GM23338 (cell line): ENCODE measurements around the gene RRBP1. TPM values are rescaled to one million over a fixed set of nuclear protein-coding genes. Genes with fewer than 3 reads are reported as not detected.

ENCODE experiments used
- ATAC-seq: fragments of 200-7000 bp; cut with Tn5 transposase; 3 replicates; pipeline ENCODE4 v1.9.1; 2020
- DNase-seq: peaks from one replicate; pipeline ENCODE4 v3.0.0-alpha.2; 2015; ENCODE audit warnings: low spot score
- H2AFZ ChIP-seq: fragments of 200-600 bp; sonication (generic); 2 replicates; pipeline ENCODE4 v1.8.0; 2016; ENCODE audit warnings: antibody characterized with exemption, mild to moderate bottlenecking, moderate library complexity
- H3F3A ChIP-seq: fragments of 200-600 bp; sonication (generic); replicated peaks from 2 replicates; pipeline ENCODE4 v1.8.0; 2017; ENCODE audit warnings: antibody characterized with exemption, mixed run types, low read depth
- H3K27ac ChIP-seq: fragments of 200-600 bp; sonication (generic); 2 replicates; pipeline ENCODE4 v1.6.1; 2016; ENCODE audit warnings: low read depth
- H3K27me3 ChIP-seq: fragments of 200-600 bp; sonication (generic); 2 replicates; pipeline ENCODE4 v1.8.0; 2016; ENCODE audit warnings: mild to moderate bottlenecking, mixed run types, moderate library complexity; ENCODE audit not compliant: insufficient read depth
- H3K36me3 ChIP-seq: fragments of 200-600 bp; sonication (generic); 2 replicates; pipeline ENCODE4 v1.8.0; 2016; ENCODE audit warnings: mild to moderate bottlenecking; ENCODE audit not compliant: insufficient read depth
- H3K4me1 ChIP-seq: fragments of 200-600 bp; sonication (generic); 2 replicates; pipeline ENCODE4 v1.8.0; 2016; ENCODE audit warnings: mild to moderate bottlenecking, moderate library complexity; ENCODE audit not compliant: insufficient read depth
- H3K4me2 ChIP-seq: fragments of 200-600 bp; sonication (generic); 2 replicates; pipeline ENCODE4 v1.7.1; 2017; ENCODE audit warnings: mixed run types
- H3K4me3 ChIP-seq: fragments of 200-600 bp; sonication (generic); 2 replicates; pipeline ENCODE4 v1.6.1; 2016; ENCODE audit warnings: mixed run types
- H3K79me2 ChIP-seq: fragments of 200-600 bp; sonication (generic); replicated peaks from 2 replicates; pipeline ENCODE4 v1.8.0; 2017; ENCODE audit warnings: mild to moderate bottlenecking; ENCODE audit not compliant: insufficient read depth
- H3K9me2 ChIP-seq: fragments of 200-600 bp; sonication (generic); 2 replicates; pipeline ENCODE4 v1.8.0; 2017; ENCODE audit not compliant: insufficient read depth
- H4K20me1 ChIP-seq: fragments of 200-600 bp; sonication (generic); replicated peaks from 2 replicates; pipeline ENCODE4 v1.8.0; 2017; ENCODE audit warnings: mild to moderate bottlenecking; ENCODE audit not compliant: insufficient read depth
- H3K27ac Mint-ChIP-seq: 2 replicates; pipeline ENCODE4 v1.8.0; 2020; ENCODE audit warnings: inconsistent platforms, mild to moderate bottlenecking, moderate library complexity, mixed read lengths
- H3K27me3 Mint-ChIP-seq: 3 replicates; pipeline ENCODE4 v1.8.0; 2022; ENCODE audit warnings: low read depth, mild to moderate bottlenecking, moderate library complexity, mixed read lengths, inconsistent platforms; ENCODE audit not compliant: insufficient read depth, poor library complexity
- H3K36me3 Mint-ChIP-seq: 3 replicates; pipeline ENCODE4 v1.8.0; 2021; ENCODE audit warnings: low read depth, mild to moderate bottlenecking, inconsistent platforms, moderate library complexity, mixed read lengths
- H3K4me1 Mint-ChIP-seq: 3 replicates; pipeline ENCODE4 v1.8.0; 2020; ENCODE audit warnings: mild to moderate bottlenecking, inconsistent platforms, mixed read lengths
- H3K4me3 Mint-ChIP-seq: 3 replicates; pipeline ENCODE4 v1.8.0; 2021; ENCODE audit warnings: moderate library complexity, mild to moderate bottlenecking, inconsistent platforms, mixed read lengths
- H3K9me3 Mint-ChIP-seq: 3 replicates; pipeline ENCODE4 v1.8.0; 2020; ENCODE audit warnings: moderate library complexity, mild to moderate bottlenecking, inconsistent platforms, mixed read lengths
- EZH2 ChIP-seq: fragments of 200-600 bp; sonication (generic); IDR thresholded peaks from one replicate; pipeline ENCODE4 v1.8.0; 2017; ENCODE audit warnings: antibody characterized with exemption, mild to moderate bottlenecking, low read depth; ENCODE audit not compliant: unreplicated experiment
- EZH2phosphoT487 ChIP-seq: fragments of 200-600 bp; sonication (generic); IDR thresholded peaks from one replicate; pipeline ENCODE4 v1.8.1; 2018; ENCODE audit warnings: antibody characterized with exemption; ENCODE audit not compliant: unreplicated experiment
- NANOG ChIP-seq: IDR thresholded peaks from 2 replicates; pipeline ENCODE4 v1.6.1; 2016; ENCODE audit warnings: antibody characterized with exemption, borderline replicate concordance
- POLR2AphosphoS5 ChIP-seq: IDR thresholded peaks from 2 replicates; pipeline ENCODE4 v1.6.1; 2016; ENCODE audit warnings: antibody characterized with exemption, low read depth
- ZNF114 ChIP-seq: fragments of 250-450 bp; sonication (Bioruptor Pico); IDR thresholded peaks from 2 replicates; pipeline ENCODE4 v1.5.0; 2020; ENCODE audit warnings: mild to moderate bottlenecking, moderate library complexity
- polyA plus RNA-seq: library from polyadenylated mRNA; unstranded; fragments of >200 nt; fragmentation: Nextera tagmentation; extraction: Ambion mirVana; gene quantifications from 2 replicates; pipeline ENCODE4 v1.2.1, GENCODE V29; 2016
- total RNA-seq: library from RNA; depleted of rRNA; stranded (reverse); fragments of >200 nt; shearing (Covaris generic); gene quantifications from 2 replicates; pipeline ENCODE4 v1.2.3, GENCODE V29; 2014
- TF ChIP-seq, protein P1 (sequence below), 2 experiments: fragments of 200-600 bp in 1 of 2; sonication (generic) in 1 of 2; conservative IDR thresholded peaks; 2 replicates each; pipeline versions ENCODE4 v1.5.1 to v1.6.1; 2016 to 2017; ENCODE audit warnings: antibody characterized with exemption in 2 of 2, low read depth in 2 of 2, mild to moderate bottlenecking in 2 of 2, moderate library complexity in 1 of 2
- TF ChIP-seq, protein P2 (sequence below): IDR thresholded peaks from 2 replicates; pipeline ENCODE4 v1.6.1; 2016; ENCODE audit warnings: antibody characterized with exemption
- TF ChIP-seq, protein P3 (sequence below): IDR thresholded peaks from one replicate; pipeline ENCODE4 v1.6.1; 2018; ENCODE audit warnings: antibody characterized with exemption; ENCODE audit not compliant: unreplicated experiment

The RRBP1 gene
- total and polyA plus RNA-seq, 2 experiments from 2014 or later = 105 to 113 TPM

DNA sequence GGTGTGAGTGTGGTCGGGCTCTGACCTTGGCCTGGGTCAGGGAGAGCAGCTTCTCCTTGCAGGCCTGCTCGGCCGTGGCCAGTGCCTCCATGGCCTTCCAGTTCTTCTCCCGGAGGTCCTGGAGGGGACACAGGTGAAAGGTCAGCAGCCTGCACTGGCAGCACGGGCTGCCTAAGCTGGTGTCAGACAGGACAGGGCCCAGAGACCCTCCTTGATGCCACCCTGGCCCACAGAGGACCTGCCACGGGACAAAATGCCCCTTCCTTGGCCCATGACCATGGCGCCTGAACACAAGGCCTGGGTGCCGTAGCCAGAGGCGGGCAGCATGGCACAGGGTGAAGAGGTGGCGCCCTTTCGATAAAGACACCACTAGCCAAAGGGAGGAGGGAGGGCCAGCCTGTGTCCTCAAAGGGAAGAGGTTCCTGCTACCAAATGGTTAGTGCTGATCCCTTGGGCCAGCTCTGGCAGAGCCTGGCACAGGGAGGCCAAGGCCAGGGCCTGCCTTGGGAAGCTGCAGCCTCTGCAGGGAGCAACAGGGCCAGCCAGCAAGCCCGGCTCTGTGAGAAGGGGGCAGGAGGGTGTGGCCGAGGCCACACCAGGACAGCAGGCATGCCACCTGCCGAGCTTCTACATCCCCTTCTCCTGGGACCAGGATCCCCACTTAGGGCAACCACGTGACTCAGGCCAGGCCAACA is 57.3 kb downstream of the RRBP1 start (continued):
- TF ChIP-seq, protein P1, sequence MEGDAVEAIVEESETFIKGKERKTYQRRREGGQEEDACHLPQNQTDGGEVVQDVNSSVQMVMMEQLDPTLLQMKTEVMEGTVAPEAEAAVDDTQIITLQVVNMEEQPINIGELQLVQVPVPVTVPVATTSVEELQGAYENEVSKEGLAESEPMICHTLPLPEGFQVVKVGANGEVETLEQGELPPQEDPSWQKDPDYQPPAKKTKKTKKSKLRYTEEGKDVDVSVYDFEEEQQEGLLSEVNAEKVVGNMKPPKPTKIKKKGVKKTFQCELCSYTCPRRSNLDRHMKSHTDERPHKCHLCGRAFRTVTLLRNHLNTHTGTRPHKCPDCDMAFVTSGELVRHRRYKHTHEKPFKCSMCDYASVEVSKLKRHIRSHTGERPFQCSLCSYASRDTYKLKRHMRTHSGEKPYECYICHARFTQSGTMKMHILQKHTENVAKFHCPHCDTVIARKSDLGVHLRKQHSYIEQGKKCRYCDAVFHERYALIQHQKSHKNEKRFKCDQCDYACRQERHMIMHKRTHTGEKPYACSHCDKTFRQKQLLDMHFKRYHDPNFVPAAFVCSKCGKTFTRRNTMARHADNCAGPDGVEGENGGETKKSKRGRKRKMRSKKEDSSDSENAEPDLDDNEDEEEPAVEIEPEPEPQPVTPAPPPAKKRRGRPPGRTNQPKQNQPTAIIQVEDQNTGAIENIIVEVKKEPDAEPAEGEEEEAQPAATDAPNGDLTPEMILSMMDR (conservative IDR thresholded peaks at IDR 0.05; ENCODE audit: low read depth in 2 of 2) = no peak
- TF ChIP-seq POLR2AphosphoS5 (no peak), EZH2phosphoT487 (no peak)
- TF ChIP-seq, protein P2, sequence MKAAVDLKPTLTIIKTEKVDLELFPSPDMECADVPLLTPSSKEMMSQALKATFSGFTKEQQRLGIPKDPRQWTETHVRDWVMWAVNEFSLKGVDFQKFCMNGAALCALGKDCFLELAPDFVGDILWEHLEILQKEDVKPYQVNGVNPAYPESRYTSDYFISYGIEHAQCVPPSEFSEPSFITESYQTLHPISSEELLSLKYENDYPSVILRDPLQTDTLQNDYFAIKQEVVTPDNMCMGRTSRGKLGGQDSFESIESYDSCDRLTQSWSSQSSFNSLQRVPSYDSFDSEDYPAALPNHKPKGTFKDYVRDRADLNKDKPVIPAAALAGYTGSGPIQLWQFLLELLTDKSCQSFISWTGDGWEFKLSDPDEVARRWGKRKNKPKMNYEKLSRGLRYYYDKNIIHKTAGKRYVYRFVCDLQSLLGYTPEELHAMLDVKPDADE = no peak

DNA sequence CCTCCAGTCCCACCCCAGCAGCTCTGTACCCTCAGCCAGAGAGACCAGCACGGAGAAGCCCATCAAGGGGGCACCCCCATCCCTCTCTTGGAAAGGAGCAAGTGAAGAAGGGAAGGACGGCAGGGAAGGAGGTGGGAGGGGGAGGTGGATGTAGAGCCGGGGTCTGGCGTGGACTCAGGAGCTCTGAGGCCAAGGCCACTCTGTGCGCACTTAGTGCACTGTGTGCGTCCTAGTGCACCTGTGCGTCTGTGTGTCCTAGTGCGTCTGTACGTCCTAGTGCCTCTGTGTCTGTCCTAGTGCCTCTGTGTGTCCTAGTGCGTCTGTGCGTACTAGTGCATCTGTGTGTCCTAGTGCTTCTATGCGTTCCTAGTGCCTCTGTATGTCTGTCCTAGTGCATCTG is 58.0 kb downstream of the RRBP1 start:
- Histone ChIP-seq H3K27ac (no peak overlapping the region), H3K9me2 (no peaks in the 10 kb centered on the region), H3F3A (no peaks in the 10 kb centered on the region), H3K79me2 (no peaks in the 10 kb centered on the region), H3K27me3 (no peaks in the 10 kb centered on the region), H3K36me3 (no peaks in the 10 kb centered on the region; the same call in 1 of the 2 replicates), H3K4me1 (no peaks in the 10 kb centered on the region), H2AFZ (no peak overlapping the region), H3K4me2 (no peak overlapping the region), H3K4me3 (no peak overlapping the region), H4K20me1 (0 out of 2 replicates have a peak, but pooled peaks cover 4% of the 10 kb centered on the region)
- Mint-ChIP-seq H3K27me3 (peaks cover 8% of the 10 kb centered on the region), H3K36me3 (peaks cover 70% of the 10 kb centered on the region), H3K27ac (no peak overlapping the region), H3K4me1 (no peaks in the 10 kb centered on the region; the same call in 2 of the 3 replicates), H3K9me3 (0 out of 3 replicates have a peak, but pooled peaks cover 3% of the 10 kb centered on the region), H3K4me3 (no peak overlapping the region)
- no peak for DNase-seq
- ATAC-seq = no peak
- TF ChIP-seq, protein P1 (conservative IDR thresholded peaks at IDR 0.05; ENCODE audit: low read depth in 2 of 2) = no peak
- no peak for TF ChIP-seq NANOG
- no peak for TF ChIP-seq EZH2
- TF ChIP-seq POLR2AphosphoS5 = no peak
- no peak for TF ChIP-seq EZH2phosphoT487
- TF ChIP-seq, protein P3, sequence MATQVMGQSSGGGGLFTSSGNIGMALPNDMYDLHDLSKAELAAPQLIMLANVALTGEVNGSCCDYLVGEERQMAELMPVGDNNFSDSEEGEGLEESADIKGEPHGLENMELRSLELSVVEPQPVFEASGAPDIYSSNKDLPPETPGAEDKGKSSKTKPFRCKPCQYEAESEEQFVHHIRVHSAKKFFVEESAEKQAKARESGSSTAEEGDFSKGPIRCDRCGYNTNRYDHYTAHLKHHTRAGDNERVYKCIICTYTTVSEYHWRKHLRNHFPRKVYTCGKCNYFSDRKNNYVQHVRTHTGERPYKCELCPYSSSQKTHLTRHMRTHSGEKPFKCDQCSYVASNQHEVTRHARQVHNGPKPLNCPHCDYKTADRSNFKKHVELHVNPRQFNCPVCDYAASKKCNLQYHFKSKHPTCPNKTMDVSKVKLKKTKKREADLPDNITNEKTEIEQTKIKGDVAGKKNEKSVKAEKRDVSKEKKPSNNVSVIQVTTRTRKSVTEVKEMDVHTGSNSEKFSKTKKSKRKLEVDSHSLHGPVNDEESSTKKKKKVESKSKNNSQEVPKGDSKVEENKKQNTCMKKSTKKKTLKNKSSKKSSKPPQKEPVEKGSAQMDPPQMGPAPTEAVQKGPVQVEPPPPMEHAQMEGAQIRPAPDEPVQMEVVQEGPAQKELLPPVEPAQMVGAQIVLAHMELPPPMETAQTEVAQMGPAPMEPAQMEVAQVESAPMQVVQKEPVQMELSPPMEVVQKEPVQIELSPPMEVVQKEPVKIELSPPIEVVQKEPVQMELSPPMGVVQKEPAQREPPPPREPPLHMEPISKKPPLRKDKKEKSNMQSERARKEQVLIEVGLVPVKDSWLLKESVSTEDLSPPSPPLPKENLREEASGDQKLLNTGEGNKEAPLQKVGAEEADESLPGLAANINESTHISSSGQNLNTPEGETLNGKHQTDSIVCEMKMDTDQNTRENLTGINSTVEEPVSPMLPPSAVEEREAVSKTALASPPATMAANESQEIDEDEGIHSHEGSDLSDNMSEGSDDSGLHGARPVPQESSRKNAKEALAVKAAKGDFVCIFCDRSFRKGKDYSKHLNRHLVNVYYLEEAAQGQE = no peak
- no peak for TF ChIP-seq ZNF114
